GM13977 (cell line): ENCODE measurements around the gene ANXA5.
"Not testable (repeated sequence)": the region's sequence is repeated elsewhere in the genome, so short reads cannot be mapped to it uniquely, and the experiment has no call there.

ENCODE experiments used
- DNase-seq: peaks from one replicate; pipeline ENCODE4 v3.0.0; 2012; ENCODE audit warnings: low spot score
- in situ Hi-C: fragments of 300-500 bp; cut with MboI; formaldehyde crosslinking; loops from one replicate; pipeline ENCODE4 v1.12.0; 2022; ENCODE audit warnings: low sequenced_read_pairs, low pct_unique_long_range_greater_than_20kb, mixed read lengths, inconsistent platforms; ENCODE audit not compliant: unreplicated experiment
- TF ChIP-seq, protein P1 (sequence below): IDR thresholded peaks from 2 replicates; pipeline ENCODE4 v1.5.1; 2012; ENCODE audit warnings: mild to moderate bottlenecking, control low read depth; ENCODE audit not compliant: insufficient read depth; ENCODE audit errors: extremely low read depth, missing control alignments

Gene ANXA5

DNA sequence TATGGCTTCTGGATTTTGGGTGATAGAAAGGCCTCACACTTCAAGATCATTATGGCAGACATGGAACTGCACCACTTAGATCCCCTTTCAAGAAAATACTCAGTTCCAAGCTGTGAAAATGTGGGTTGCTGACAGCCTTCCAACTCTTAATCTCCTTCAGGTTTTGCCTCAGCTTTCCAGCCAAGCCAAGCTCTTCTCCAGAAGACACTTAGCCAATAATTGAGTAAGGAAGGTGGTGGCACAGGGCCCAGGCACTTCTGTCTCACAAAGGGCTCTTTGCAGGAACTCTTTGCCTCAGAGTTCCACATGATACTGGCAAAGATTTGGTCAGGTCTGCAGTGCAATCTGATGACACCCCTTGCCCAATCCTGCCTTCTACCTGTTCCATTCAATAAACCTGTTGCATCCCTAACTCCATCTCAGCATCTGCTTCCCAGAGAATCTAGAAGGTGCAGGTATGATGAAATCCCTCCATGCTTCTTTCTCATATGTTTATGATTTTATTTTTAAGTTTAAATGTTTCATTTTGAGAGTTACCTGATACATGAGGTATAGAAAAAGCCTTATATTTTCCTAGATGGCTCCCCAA is 30.6 kb downstream of the ANXA5 start:
- TF ChIP-seq, protein P1, sequence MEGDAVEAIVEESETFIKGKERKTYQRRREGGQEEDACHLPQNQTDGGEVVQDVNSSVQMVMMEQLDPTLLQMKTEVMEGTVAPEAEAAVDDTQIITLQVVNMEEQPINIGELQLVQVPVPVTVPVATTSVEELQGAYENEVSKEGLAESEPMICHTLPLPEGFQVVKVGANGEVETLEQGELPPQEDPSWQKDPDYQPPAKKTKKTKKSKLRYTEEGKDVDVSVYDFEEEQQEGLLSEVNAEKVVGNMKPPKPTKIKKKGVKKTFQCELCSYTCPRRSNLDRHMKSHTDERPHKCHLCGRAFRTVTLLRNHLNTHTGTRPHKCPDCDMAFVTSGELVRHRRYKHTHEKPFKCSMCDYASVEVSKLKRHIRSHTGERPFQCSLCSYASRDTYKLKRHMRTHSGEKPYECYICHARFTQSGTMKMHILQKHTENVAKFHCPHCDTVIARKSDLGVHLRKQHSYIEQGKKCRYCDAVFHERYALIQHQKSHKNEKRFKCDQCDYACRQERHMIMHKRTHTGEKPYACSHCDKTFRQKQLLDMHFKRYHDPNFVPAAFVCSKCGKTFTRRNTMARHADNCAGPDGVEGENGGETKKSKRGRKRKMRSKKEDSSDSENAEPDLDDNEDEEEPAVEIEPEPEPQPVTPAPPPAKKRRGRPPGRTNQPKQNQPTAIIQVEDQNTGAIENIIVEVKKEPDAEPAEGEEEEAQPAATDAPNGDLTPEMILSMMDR: no peak
- in situ Hi-C loops: loop anchor here (25.0 kb wide), 2 partner anchors 204 to 304 kb away; no protein-coding TSS in a partner anchor
- DNase-seq: no peak

- TF ChIP-seq, protein P1: no peak
- in situ Hi-C loops: loop anchor here (25.0 kb wide), 2 partner anchors 203 to 303 kb away; no protein-coding TSS in a partner anchor
- no peak for DNase-seq
Observed at GRCh38 chr4:121665371-121665770, 31.4 kb downstream of the ANXA5 start.

GRCh38 chr4:121662225-121662624 is 34.6 kb downstream of the ANXA5 start:
- in situ Hi-C loops: loop anchor here (25.0 kb wide), 2 partner anchors 200 to 300 kb away; no protein-coding TSS in a partner anchor
- TF ChIP-seq, protein P1: no peak

GRCh38 chr4:121660175-121660933 is 36.4 kb downstream of the ANXA5 start:
- in situ Hi-C loops: loop anchor here (25.0 kb wide), 2 partner anchors 198 to 298 kb away; no protein-coding TSS in a partner anchor
- DNase-seq: not testable (repeated sequence)

More at GRCh38 chr4:121662225-121662624, 34.6 kb downstream of the ANXA5 start:
- no peak for DNase-seq

- DNase-seq: no peak
- in situ Hi-C loops: loop anchor here (25.0 kb wide), 2 partner anchors 196 to 296 kb away; no protein-coding TSS in a partner anchor
- TF ChIP-seq, protein P1: no peak
Observed at GRCh38 chr4:121658125-121658524, 38.7 kb downstream of the ANXA5 start.

GRCh38 chr4:121656269-121656641 is 40.5 kb downstream of the ANXA5 start:
- TF ChIP-seq, protein P1: peak; percentile 58
- peak; percentile 5 for DNase-seq
- in situ Hi-C loops: loop anchor here (25.0 kb wide), 2 partner anchors 194 to 294 kb away; no protein-coding TSS in a partner anchor
